Measurements from ENCODE around the gene FOXO6.

DNA sequence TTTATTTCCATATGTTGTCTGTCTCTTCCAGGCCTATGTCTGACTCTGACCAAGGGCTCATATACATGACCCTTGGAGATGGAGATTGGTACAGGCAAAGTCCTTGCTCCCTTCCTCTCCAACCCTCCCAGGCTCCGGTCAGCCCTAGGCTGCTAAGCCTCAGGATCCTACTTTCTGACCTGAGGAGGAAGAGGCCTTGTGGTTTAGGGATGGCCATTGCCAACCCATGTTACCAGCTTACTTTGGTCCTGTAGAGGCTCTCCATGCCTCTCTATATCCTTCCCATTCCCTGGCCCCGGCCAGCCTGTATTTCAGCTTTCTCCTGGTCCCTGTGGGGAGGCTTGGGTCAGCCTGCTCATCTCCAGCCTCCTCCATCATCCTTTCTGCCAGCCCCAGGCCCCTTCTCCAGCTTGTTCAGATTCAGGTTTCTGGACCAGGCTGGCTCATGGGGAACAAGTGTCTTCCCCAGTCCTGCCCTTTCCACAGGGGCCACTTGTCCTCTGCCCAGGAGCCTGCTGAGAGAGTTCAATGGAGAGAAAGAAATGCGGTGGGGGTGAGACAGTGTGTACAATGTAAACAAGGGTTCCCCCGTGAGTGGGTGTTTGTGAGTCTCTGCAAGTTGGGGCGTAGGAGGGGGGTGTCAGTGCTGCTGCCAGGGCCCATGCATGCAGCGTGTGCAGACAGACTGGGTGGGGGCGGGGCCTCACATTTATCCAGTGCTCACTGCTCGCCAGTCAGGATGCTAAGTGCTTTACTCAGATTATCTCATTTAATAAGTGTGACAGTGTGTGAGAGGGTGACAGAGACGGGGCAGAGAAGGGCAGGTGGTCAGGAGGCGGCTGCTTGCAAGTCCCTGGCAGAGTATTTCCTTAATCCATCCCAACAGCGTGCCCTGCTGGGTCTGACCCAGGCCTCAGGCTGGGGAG lies 31.3 kb upstream of the FOXO6 start:
- TF ChIP-seq, protein P1, sequence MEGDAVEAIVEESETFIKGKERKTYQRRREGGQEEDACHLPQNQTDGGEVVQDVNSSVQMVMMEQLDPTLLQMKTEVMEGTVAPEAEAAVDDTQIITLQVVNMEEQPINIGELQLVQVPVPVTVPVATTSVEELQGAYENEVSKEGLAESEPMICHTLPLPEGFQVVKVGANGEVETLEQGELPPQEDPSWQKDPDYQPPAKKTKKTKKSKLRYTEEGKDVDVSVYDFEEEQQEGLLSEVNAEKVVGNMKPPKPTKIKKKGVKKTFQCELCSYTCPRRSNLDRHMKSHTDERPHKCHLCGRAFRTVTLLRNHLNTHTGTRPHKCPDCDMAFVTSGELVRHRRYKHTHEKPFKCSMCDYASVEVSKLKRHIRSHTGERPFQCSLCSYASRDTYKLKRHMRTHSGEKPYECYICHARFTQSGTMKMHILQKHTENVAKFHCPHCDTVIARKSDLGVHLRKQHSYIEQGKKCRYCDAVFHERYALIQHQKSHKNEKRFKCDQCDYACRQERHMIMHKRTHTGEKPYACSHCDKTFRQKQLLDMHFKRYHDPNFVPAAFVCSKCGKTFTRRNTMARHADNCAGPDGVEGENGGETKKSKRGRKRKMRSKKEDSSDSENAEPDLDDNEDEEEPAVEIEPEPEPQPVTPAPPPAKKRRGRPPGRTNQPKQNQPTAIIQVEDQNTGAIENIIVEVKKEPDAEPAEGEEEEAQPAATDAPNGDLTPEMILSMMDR (IDR thresholded peaks at IDR 0.05) = no peak
- TF ChIP-seq POLR2A (IDR thresholded peaks at IDR 0.05) (no peak), POLR2AphosphoS5 (IDR thresholded peaks at IDR 0.05) (no peak)

Measured in prostate gland (tissue), 2 donors.